KMS-11 (cell line): ENCODE results near the gene PCGF2.
A peak's percentile ranks its signal among the peaks of the same experiment; 100 is the strongest.

Experiments used
- H2AFZ ChIP-seq: fragments of 200-600 bp; sonication (generic); 2 replicates; pipeline ENCODE4 v1.6.1; 2016; ENCODE audit warnings: antibody characterized with exemption, mixed run types, low read depth
- H3K27ac ChIP-seq: fragments of 200-600 bp; sonication (generic); 2 replicates; pipeline ENCODE4 v1.6.1; 2016; ENCODE audit warnings: mild to moderate bottlenecking, mixed run types
- H3K27me3 ChIP-seq: fragments of 200-600 bp; sonication (generic); 2 replicates; pipeline ENCODE4 v1.6.1; 2017; ENCODE audit warnings: mild to moderate bottlenecking, low read depth, mixed run types, moderate library complexity; ENCODE audit not compliant: insufficient read depth
- H3K36me3 ChIP-seq: fragments of 200-600 bp; sonication (generic); 2 replicates; pipeline ENCODE4 v1.6.1; 2017; ENCODE audit warnings: mild to moderate bottlenecking, mixed run types; ENCODE audit not compliant: insufficient read depth
- H3K4me1 ChIP-seq: fragments of 200-600 bp; sonication (generic); 2 replicates; pipeline ENCODE4 v1.6.1; 2016; ENCODE audit warnings: mild to moderate bottlenecking, low read depth, mixed run types; ENCODE audit not compliant: poor library complexity, severe bottlenecking
- H3K4me2 ChIP-seq: fragments of 200-600 bp; sonication (generic); 2 replicates; pipeline ENCODE4 v1.7.0; 2016; ENCODE audit warnings: mild to moderate bottlenecking, mixed run types
- H3K4me3 ChIP-seq: fragments of 200-600 bp; sonication (generic); IDR thresholded peaks from 2 replicates; pipeline ENCODE4 v1.6.1; 2017; ENCODE audit warnings: low read depth, low read length, mixed read lengths; ENCODE audit not compliant: insufficient read depth
- H3K79me2 ChIP-seq: fragments of 200-600 bp; sonication (generic); 2 replicates; pipeline ENCODE4 v1.6.1; 2016; ENCODE audit warnings: low read depth, mixed run types; ENCODE audit not compliant: insufficient read depth
- H3K9ac ChIP-seq: fragments of 200-600 bp; sonication (generic); 2 replicates; pipeline ENCODE4 v1.6.1; 2016; ENCODE audit warnings: mild to moderate bottlenecking, mixed run types
- H4K20me1 ChIP-seq: fragments of 200-600 bp; sonication (generic); 2 replicates; pipeline ENCODE4 v1.6.1; 2016; ENCODE audit warnings: mild to moderate bottlenecking, mixed run types; ENCODE audit not compliant: insufficient read depth
- TF ChIP-seq, protein P1 (sequence below): fragments of 200-600 bp; sonication (generic); conservative IDR thresholded peaks from 2 replicates; pipeline ENCODE4 v1.6.1; 2017; ENCODE audit warnings: low read depth, mild to moderate bottlenecking, antibody characterized with exemption, low read length, moderate library complexity, mixed read lengths

PCGF2 gene

DNA sequence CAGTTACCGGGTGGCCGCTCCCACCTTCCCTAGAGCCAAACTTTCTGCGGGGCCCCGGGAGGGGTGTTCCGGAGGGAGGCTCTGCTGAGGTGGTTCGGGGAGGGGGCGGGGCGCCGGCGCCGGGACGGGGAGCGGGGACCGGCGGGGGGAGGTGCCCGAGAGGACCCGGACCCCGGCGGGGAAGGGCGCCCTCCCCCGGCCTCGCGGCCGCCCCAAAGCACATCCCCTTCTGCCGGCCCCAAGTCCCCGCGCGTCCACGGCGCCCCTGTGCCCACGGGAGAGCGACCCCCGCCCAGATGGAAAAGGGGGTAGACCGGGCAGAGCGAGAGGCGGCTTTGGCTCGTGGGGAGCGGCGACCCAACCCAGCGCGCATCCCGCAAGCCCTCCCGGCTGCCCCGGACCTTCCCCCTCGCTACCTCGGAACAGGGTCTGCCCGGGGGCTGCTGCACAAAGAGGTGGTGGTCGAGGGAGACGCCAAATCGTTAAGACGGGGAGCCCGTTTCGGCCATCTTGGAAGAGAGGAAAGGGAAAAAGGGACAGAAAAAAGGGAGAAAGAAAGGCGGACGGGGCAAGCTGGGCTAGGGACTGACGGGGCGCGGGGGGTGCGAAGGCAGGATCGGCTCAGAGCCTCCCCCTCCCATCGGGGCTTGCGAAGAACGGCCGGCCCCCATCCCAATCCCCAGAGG, 530 bp downstream of the PCGF2 start:
- Histone ChIP-seq H3K27ac (no peak overlapping the region), H3K4me2 (peak overlapping the region; percentile 83), H3K27me3 (peaks cover 25% of the 10 kb centered on the region; the same call in 1 of the 2 replicates), H3K4me1 (peaks cover 29% of the 10 kb centered on the region), H4K20me1 (no peaks in the 10 kb centered on the region), H3K4me3 (no peak overlapping the region), H3K36me3 (no peaks in the 10 kb centered on the region), H3K79me2 (peaks cover 1% of the 10 kb centered on the region), H2AFZ (peak overlapping the region; percentile 94), H3K9ac (peak overlapping the region; percentile 49)
- TF ChIP-seq, protein P1, sequence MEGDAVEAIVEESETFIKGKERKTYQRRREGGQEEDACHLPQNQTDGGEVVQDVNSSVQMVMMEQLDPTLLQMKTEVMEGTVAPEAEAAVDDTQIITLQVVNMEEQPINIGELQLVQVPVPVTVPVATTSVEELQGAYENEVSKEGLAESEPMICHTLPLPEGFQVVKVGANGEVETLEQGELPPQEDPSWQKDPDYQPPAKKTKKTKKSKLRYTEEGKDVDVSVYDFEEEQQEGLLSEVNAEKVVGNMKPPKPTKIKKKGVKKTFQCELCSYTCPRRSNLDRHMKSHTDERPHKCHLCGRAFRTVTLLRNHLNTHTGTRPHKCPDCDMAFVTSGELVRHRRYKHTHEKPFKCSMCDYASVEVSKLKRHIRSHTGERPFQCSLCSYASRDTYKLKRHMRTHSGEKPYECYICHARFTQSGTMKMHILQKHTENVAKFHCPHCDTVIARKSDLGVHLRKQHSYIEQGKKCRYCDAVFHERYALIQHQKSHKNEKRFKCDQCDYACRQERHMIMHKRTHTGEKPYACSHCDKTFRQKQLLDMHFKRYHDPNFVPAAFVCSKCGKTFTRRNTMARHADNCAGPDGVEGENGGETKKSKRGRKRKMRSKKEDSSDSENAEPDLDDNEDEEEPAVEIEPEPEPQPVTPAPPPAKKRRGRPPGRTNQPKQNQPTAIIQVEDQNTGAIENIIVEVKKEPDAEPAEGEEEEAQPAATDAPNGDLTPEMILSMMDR: no peak

- Histone ChIP-seq H3K4me1 (peaks cover 29% of the 10 kb centered on the region), H3K27me3 (peaks cover 25% of the 10 kb centered on the region; the same call in 1 of the 2 replicates), H4K20me1 (no peaks in the 10 kb centered on the region), H3K4me3 (no peak overlapping the region), H3K36me3 (no peaks in the 10 kb centered on the region), H3K4me2 (peak overlapping the region; percentile 83; the same call in 1 of the 2 replicates), H3K9ac (no peak overlapping the region), H2AFZ (no peak overlapping the region; the same call in 1 of the 2 replicates), H3K27ac (no peak overlapping the region), H3K79me2 (no peaks in the 10 kb centered on the region)
- TF ChIP-seq, protein P1: no peak
Observed at GRCh38 chr17:38746849-38747462, 1.2 kb downstream of the PCGF2 start.

DNA sequence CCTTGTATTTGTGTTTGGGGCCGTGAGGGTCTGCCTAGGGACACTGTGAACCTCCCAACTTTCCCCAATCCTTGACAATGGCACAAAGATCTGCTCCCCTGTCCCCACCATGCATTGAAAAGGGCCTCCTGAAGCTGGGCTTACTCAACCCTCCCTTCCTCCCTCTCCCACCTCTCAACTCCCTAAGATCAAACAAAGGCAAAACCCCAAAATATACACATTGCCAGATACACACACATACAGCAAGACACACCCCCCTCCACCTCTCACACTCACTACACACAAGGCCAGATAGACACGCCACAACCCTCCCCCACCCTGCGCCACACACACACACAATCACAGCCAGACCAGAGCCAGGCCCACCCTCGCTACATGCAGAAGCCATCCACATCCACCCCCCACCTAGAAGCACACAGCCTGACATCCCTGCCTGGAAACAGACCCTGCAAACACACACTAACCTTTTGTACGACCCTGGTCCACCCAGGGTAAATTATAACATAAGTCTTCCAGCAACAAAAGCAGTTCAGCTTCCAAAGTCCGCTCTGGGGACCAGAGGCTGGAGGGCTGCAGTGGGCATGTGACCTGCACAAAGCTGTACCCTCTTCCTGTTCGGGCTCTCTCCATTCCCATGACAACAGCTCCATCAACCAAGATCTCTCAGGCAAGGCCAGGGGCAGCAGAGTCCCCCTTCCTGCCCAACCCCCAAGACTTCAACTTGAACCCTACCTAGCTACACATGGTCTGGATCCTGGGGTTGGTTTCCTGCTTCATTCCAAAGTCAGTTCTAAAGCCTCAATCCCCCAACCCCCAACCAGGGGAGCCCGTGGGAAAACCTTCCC, 1.9 kb downstream of the PCGF2 start:
- no peak overlapping the region for H3K4me3 ChIP-seq
- no peaks in the 10 kb centered on the region for H3K36me3 ChIP-seq
- H3K9ac ChIP-seq: no peak overlapping the region
- H4K20me1 ChIP-seq: no peaks in the 10 kb centered on the region
- H2AFZ ChIP-seq: no peak overlapping the region
- H3K27me3 ChIP-seq: peaks cover 23% of the 10 kb centered on the region; the same call in 1 of the 2 replicates
- no peak overlapping the region for H3K4me2 ChIP-seq
- H3K79me2 ChIP-seq: no peaks in the 10 kb centered on the region
- H3K4me1 ChIP-seq: peaks cover 26% of the 10 kb centered on the region
- TF ChIP-seq, protein P1: no peak
- H3K27ac ChIP-seq: no peak overlapping the region

DNA sequence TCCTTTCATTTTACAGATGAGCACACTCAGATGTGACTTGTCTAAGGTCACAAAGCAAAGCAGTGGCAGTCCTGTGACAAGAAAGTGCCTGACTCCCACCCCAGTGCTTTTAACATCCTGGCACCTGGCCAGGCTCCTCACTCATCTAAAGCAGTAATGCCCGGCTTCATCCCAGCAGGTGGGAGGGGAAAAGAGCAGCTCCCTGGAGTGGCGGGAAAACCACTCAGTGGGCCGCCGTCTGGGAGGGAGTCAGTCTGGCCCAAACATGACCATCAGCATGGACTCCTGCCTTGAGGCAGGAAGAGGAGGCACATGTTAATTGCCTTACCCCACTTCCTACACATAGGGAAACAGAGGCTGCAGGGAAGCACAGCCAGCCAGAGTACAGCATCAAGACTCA, 2.6 kb downstream of the PCGF2 start:
- Histone ChIP-seq H3K27me3 (peaks cover 20% of the 10 kb centered on the region; the same call in 1 of the 2 replicates), H3K9ac (no peak overlapping the region), H3K36me3 (no peaks in the 10 kb centered on the region), H3K79me2 (no peaks in the 10 kb centered on the region), H2AFZ (no peak overlapping the region), H3K4me1 (peaks cover 22% of the 10 kb centered on the region), H3K27ac (no peak overlapping the region), H4K20me1 (no peaks in the 10 kb centered on the region), H3K4me2 (no peak overlapping the region), H3K4me3 (no peak overlapping the region)
- TF ChIP-seq, protein P1: no peak
